HL-60 (cell line): ENCODE data around the gene CASP4.

Experiments used
- CTCF ChIP-seq: IDR thresholded peaks from one replicate; pipeline ENCODE4 v1.5.1; 2011; ENCODE audit warnings: low read length, control low read depth, inconsistent platforms; ENCODE audit not compliant: insufficient read depth
- GABPA ChIP-seq: IDR thresholded peaks from 2 replicates; pipeline ENCODE4 v1.6.1; 2012; ENCODE audit warnings: low read depth
- POLR2AphosphoS5 ChIP-seq: IDR thresholded peaks from 2 replicates; pipeline ENCODE4 v1.6.1; 2012; ENCODE audit warnings: low read depth
- TF ChIP-seq, protein P1 (sequence below): IDR thresholded peaks from 2 replicates; pipeline ENCODE4 v1.6.1; 2012; ENCODE audit warnings: low read depth; ENCODE audit not compliant: insufficient replicate concordance

DNA sequence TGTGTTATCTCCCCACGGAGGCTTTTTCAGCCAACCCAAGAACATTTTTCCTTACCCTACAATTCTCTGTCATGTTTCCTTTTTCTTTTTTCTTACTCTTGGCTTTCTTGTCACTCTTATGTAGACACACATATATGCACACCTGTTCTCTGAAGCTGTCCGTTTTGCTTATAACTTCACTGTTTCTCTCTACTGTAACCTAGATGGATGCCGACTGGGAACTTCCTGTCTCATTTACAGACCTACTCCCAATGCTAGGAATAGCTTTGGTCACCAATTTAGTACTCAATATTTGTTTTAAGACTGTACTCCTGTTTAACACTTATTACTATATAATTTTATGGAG is 60.2 kb downstream of the CASP4 start:
- TF ChIP-seq CTCF: no peak
- no peak for TF ChIP-seq POLR2AphosphoS5
- no peak for TF ChIP-seq GABPA
- TF ChIP-seq, protein P1, sequence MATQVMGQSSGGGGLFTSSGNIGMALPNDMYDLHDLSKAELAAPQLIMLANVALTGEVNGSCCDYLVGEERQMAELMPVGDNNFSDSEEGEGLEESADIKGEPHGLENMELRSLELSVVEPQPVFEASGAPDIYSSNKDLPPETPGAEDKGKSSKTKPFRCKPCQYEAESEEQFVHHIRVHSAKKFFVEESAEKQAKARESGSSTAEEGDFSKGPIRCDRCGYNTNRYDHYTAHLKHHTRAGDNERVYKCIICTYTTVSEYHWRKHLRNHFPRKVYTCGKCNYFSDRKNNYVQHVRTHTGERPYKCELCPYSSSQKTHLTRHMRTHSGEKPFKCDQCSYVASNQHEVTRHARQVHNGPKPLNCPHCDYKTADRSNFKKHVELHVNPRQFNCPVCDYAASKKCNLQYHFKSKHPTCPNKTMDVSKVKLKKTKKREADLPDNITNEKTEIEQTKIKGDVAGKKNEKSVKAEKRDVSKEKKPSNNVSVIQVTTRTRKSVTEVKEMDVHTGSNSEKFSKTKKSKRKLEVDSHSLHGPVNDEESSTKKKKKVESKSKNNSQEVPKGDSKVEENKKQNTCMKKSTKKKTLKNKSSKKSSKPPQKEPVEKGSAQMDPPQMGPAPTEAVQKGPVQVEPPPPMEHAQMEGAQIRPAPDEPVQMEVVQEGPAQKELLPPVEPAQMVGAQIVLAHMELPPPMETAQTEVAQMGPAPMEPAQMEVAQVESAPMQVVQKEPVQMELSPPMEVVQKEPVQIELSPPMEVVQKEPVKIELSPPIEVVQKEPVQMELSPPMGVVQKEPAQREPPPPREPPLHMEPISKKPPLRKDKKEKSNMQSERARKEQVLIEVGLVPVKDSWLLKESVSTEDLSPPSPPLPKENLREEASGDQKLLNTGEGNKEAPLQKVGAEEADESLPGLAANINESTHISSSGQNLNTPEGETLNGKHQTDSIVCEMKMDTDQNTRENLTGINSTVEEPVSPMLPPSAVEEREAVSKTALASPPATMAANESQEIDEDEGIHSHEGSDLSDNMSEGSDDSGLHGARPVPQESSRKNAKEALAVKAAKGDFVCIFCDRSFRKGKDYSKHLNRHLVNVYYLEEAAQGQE: no peak
